Lower leg skin (tissue), 3 donors: ENCODE measurements around the gene TMEM38A.

Experiments
- CTCF ChIP-seq, 3 donors: fragments of 450-650 bp; IDR thresholded peaks; one replicate each; pipeline ENCODE4 v1.5.1; 2016; ENCODE audit warnings: antibody characterized with exemption in 3 of 3, mild to moderate bottlenecking in 3 of 3, moderate library complexity in 2 of 3
- POLR2A ChIP-seq, 2 donors: fragments of 450-650 bp; IDR thresholded peaks; one replicate each; pipeline ENCODE4 v1.6.1; 2016 to 2017; ENCODE audit warnings: antibody characterized with exemption in 2 of 2, mild to moderate bottlenecking in 1 of 2, moderate library complexity in 1 of 2

DNA sequence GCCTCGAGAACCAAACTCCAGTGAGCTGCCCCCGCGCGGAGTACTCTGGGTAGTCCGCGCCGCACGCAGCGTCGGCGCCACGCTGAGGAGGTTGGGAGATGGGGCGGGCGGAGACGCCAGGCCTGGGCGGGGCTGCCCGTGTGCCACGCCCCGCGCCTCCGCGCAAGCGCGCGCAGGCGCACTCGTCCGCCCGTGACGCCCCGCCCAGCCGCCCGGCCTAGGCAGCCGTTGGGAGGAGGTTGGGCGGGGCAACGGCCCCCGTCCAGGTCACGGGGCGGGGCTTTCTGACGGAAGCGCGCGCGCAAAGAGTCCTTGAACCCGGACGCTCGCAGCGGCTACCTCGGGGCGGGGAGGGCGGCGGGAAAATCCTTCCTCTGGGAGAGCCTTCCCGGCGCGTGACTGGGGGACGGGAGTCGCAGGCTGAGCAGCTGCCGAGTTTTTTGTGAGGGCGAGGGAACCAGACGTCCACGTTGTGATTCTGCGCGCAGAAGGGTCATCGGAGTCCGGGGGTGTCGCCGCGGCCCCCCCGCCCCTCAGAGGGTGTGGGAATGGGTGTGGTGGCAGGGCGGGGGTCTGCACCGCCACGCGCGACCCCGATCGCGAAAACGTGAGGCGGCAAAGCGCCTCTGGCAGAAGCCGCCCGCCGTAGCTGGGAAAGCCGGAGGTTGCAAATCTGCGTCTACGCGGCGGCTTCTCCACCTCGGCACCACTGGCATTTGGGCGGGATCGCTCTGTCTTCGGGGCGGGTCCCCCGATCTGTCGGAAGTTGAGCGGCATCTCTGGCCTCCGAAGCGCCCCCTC lies 32.6 kb upstream of the TMEM38A start, which contains the start of gene MED26:
- TF ChIP-seq POLR2A (IDR thresholded peaks at IDR 0.05) (no peak), CTCF (IDR thresholded peaks at IDR 0.05) (no peak)
